H1 (cell line): ENCODE data around the gene WSCD2.

Experiments
- CBX5 ChIP-seq: fragments of 300-800, 300-1000 bp; sonication (generic); IDR thresholded peaks from 2 replicates; pipeline ENCODE4 v1.7.1; 2016; ENCODE audit warnings: antibody characterized with exemption, low read length, low read depth
- CEBPB ChIP-seq: IDR thresholded peaks from 2 replicates; pipeline ENCODE4 v1.6.1; 2012; ENCODE audit warnings: low read depth, low read length
- CTCF ChIP-seq, 3 experiments: IDR thresholded peaks; 1 replicate in 2 of 3; 2 replicates in 1 of 3; pipeline versions ENCODE4 v1.5.1 to v1.6.1; 2011; ENCODE audit warnings: low read length in 3 of 3, mild to moderate bottlenecking in 3 of 3, inconsistent platforms in 2 of 3, low read depth in 1 of 3, moderate library complexity in 1 of 3; ENCODE audit not compliant: insufficient read depth in 1 of 3; ENCODE audit errors: control extremely low read depth in 1 of 3
- EZH2 ChIP-seq: fragments of 200-600 bp; sonication (generic); IDR thresholded peaks from 2 replicates; pipeline ENCODE4 v1.7.1; 2012; ENCODE audit warnings: low read depth, mild to moderate bottlenecking, moderate library complexity, low read length, inconsistent platforms; ENCODE audit not compliant: severe bottlenecking
- RBBP5 ChIP-seq: IDR thresholded peaks from 2 replicates; pipeline ENCODE4 v1.7.1; 2012; ENCODE audit warnings: low read depth, mild to moderate bottlenecking, inconsistent platforms, low read length, moderate library complexity, borderline replicate concordance
- RFX5 ChIP-seq: IDR thresholded peaks from 2 replicates; pipeline ENCODE4 v1.6.1; 2011; ENCODE audit warnings: low read depth, low read length, improper control_type of control experiment, borderline replicate concordance
- TAF7 ChIP-seq: optimal IDR thresholded peaks from 2 replicates; pipeline ENCODE3; 2011; ENCODE audit warnings: low read depth, mild to moderate bottlenecking, inconsistent platforms, low read length, moderate library complexity, borderline replicate concordance
- ZNF274 ChIP-seq: IDR thresholded peaks from 2 replicates; pipeline ENCODE4 v1.7.0; 2012; ENCODE audit warnings: low read length, borderline replicate concordance; ENCODE audit errors: extremely low read depth
- TF ChIP-seq, protein P1 (sequence below): IDR thresholded peaks from 2 replicates; pipeline ENCODE4 v1.6.1; 2012; ENCODE audit warnings: inconsistent platforms

DNA sequence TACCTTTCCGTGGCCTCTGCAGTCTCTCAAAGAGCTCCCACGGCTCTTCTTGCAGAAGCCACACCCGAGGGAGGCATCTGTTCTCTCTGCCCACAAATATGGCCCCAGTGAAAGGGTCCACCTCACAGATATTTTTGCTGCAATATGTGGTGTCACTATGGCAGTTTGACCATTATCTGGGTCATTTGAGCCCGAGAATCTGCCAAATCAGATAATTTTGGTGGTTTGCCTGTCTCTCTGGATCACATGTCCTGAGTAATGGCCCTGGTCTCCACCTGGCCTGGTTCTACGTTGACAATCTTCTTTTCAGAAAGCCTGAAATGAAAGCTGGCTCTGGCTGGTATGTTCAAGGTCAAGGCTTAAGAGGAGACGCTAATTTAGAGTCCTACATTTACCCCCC, 5.7 kb upstream of the WSCD2 start:
- TF ChIP-seq CTCF (IDR thresholded peaks at IDR 0.05; ENCODE audit: control extremely low read depth in 1 of 3, insufficient read depth in 1 of 3, low read depth in 1 of 3, low read length in 3 of 3) (no peak), RFX5 (no peak), CEBPB (no peak), TAF7 (no peak), ZNF274 (no peak), CBX5 (no peak), EZH2 (no peak), RBBP5 (no peak)
- TF ChIP-seq, protein P1, sequence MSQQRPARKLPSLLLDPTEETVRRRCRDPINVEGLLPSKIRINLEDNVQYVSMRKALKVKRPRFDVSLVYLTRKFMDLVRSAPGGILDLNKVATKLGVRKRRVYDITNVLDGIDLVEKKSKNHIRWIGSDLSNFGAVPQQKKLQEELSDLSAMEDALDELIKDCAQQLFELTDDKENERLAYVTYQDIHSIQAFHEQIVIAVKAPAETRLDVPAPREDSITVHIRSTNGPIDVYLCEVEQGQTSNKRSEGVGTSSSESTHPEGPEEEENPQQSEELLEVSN, result no peak
